Transverse colon (tissue), 4 donors: ENCODE measurements around the gene SEC16A. TPM values are rescaled to one million over a fixed set of nuclear protein-coding genes. Genes with fewer than 3 reads are reported as not detected.

Experiments
- DNase-seq: peaks from one replicate; pipeline ENCODE4 v3.0.0-alpha.2; 2019
- H3K27ac ChIP-seq, 4 donors: fragments of 200-600 bp; sonication (generic); 2 replicates each; pipeline ENCODE4 v1.5.1; 2016 to 2018; ENCODE audit warnings: inconsistent platforms in 4 of 4
- H3K27me3 ChIP-seq: fragments of 200-600 bp; sonication (generic); 2 replicates; pipeline ENCODE4 v1.5.1; 2017; ENCODE audit warnings: inconsistent platforms
- H3K36me3 ChIP-seq, 4 donors: fragments of 200-600 bp; sonication (generic); 2 replicates each; pipeline ENCODE4 v1.5.1; 2017 to 2019; ENCODE audit warnings: inconsistent platforms in 4 of 4
- H3K4me1 ChIP-seq, 4 donors: fragments of 200-600 bp; sonication (generic); 2 replicates each; pipeline ENCODE4 v1.5.1; 2017 to 2020; ENCODE audit warnings: inconsistent platforms in 4 of 4
- H3K4me3 ChIP-seq, 4 donors: fragments of 200-600 bp; sonication (generic); 1 replicate in 1 of 4; 2 replicates in 3 of 4; pipeline versions ENCODE4 v1.5.1 to v1.6.1; 2017 to 2019; ENCODE audit warnings: inconsistent platforms in 4 of 4
- H3K9me3 ChIP-seq, 2 donors: fragments of 200-600 bp; sonication (generic); 2 replicates each; pipeline ENCODE4 v1.5.1; 2017 to 2019; ENCODE audit warnings: inconsistent platforms in 2 of 2
- CTCF ChIP-seq, 5 experiments: fragments of 200-600 bp in 3 of 5; fragments of 450-650 bp in 2 of 5; sonication (generic) in 3 of 5; IDR thresholded peaks; 1 replicate in 2 of 5; 2 replicates in 3 of 5; pipeline ENCODE4 v1.5.1; 2016 to 2017; ENCODE audit warnings: antibody characterized with exemption in 5 of 5, inconsistent platforms in 3 of 5, mild to moderate bottlenecking in 2 of 5, moderate library complexity in 1 of 5
- EP300 ChIP-seq: sonication (generic); formaldehyde crosslinking; IDR thresholded peaks from one replicate; pipeline ENCODE4 v1.6.1; 2017; ENCODE audit warnings: antibody characterized with exemption, low read depth
- POLR2A ChIP-seq: fragments of 450-650 bp; IDR thresholded peaks from one replicate; pipeline ENCODE4 v1.6.1; 2016; ENCODE audit warnings: antibody characterized with exemption, mild to moderate bottlenecking, moderate library complexity
- POLR2AphosphoS5 ChIP-seq, 3 donors: sonication (generic); formaldehyde crosslinking; IDR thresholded peaks; one replicate each; pipeline ENCODE4 v1.6.1; 2016; ENCODE audit warnings: antibody characterized with exemption in 3 of 3
- WGBS, 2 donors: methylation state at CpG; one replicate each; pipeline ENCODE4 v1.1.5; 2018; ENCODE audit warnings: low coverage in 1 of 2; 5-methylcytosine and 5-hydroxymethylcytosine counted together
- in situ Hi-C, 4 donors: fragments of 200-750 bp; cut with MboI; loops; one replicate each; pipeline versions ENCODE4 v1.15.0 to v1.15.1; 2017; ENCODE audit warnings: low sequenced_read_pairs in 3 of 4, low pct_ligation_motif_present in 1 of 4, low pct_unique_long_range_greater_than_20kb in 1 of 4
- intact Hi-C: fragments of 100-400 bp; cut with DNase I; formaldehyde crosslinking; loops from one replicate; pipeline ENCODE4 v1.15.1; 2023; ENCODE audit warnings: low total_unique reads
- total RNA-seq, 4 donors: library from RNA; depleted of rRNA; stranded (reverse); fragments of >200 nt; gene quantifications; one replicate each; pipeline ENCODE4 v1.1.0, GENCODE V29; 2016

SEC16A gene
- total RNA-seq, 4 donors from 2014 or later, result 54.1 to 75.9 (median 65.8) TPM

- Histone ChIP-seq H3K9me3 (no peaks in the 10 kb centered on the region), H3K36me3 (peaks cover 0 to 21% (median 4%) of the 10 kb centered on the region in 4 donors), H3K27ac (no peak overlapping the region), H3K4me1 (peaks cover 10 to 34% (median 22%) of the 10 kb centered on the region in 4 donors), H3K4me3 (no peak overlapping the region), H3K27me3 (no peaks in the 10 kb centered on the region)
- 91 to 92% methylated on average over 2 to 18 of the region's 18 CpGs for WGBS, 2 donors
- intact Hi-C loops (loop anchor here (10.0 kb wide), 1 partner anchor 67 kb away; no protein-coding TSS in a partner anchor), in situ Hi-C loops (no loop called here)
- DNase-seq, result no peak
- no peak for TF ChIP-seq EP300
Measured at GRCh38 chr9:136401173-136401922, 81.5 kb downstream of the SEC16A start.

GRCh38 chr9:136400038-136400834, 82.6 kb downstream of the SEC16A start, which contains the start of gene SNAPC4:
TSS of gene SNAPC4 (minus strand) at chr9:136400170. CDS start at chr9:136398428, 1,742 bp downstream.
- 14% methylated on average over 23 of the region's 71 CpGs; no CpG with 5 or more reads in 1 of the 2 donors for WGBS, 2 donors
- peaks cover 10 to 39% (median 31%) of the 10 kb centered on the region in 4 donors for H3K4me1 ChIP-seq
- H3K27me3 ChIP-seq, result no peaks in the 10 kb centered on the region
- peak within 1 kb of the TSS; percentile 66 to 81 (median 76) for H3K27ac ChIP-seq
- TF ChIP-seq POLR2AphosphoS5 (IDR thresholded peaks at IDR 0.05) (peak in 1 of 3 donors; percentile 79), POLR2A (peak; percentile 35), CTCF (IDR thresholded peaks at IDR 0.05) (peak; percentile 74 to 98 (median 90)), EP300 (no peak)
- peaks cover 0 to 11% (median 3%) of the 10 kb centered on the region in 4 donors for H3K36me3 ChIP-seq
- no peaks in the 10 kb centered on the region for H3K9me3 ChIP-seq
- H3K4me3 ChIP-seq, result peak within 1 kb of the TSS; percentile 70 to 98 (median 94)
- in situ Hi-C loops, result no loop called here
- peak; percentile 89 for DNase-seq
- intact Hi-C loops, result loop anchor here (10.0 kb wide), 1 partner anchor 65 kb away; no protein-coding TSS in a partner anchor

- Histone ChIP-seq H3K27me3 (no peaks in the 10 kb centered on the region), H3K4me1 (peaks cover 10 to 39% (median 31%) of the 10 kb centered on the region in 4 donors), H3K9me3 (no peaks in the 10 kb centered on the region), H3K36me3 (peaks cover 0 to 11% (median 4%) of the 10 kb centered on the region in 4 donors), H3K27ac (peak overlapping the region; percentile 66 to 81 (median 76)), H3K4me3 (peak overlapping the region; percentile 70 to 98 (median 94))
- whole genome bisulfite sequencing, 2 donors, result 0 to 1% methylated on average over 2 to 36 of the region's 67 CpGs
- intact Hi-C loops, result loop anchor here (10.0 kb wide), 1 partner anchor 65 kb away; no protein-coding TSS in a partner anchor
- DNase-seq, result no peak
- TF ChIP-seq POLR2AphosphoS5 (IDR thresholded peaks at IDR 0.05) (no peak), CTCF (IDR thresholded peaks at IDR 0.05) (no peak), POLR2A (no peak), EP300 (no peak)
- in situ Hi-C loops, result no loop called here
Measured at GRCh38 chr9:136399176-136400037, 83.4 kb downstream of the SEC16A start.

- DNase-seq, result no peak
- TF ChIP-seq CTCF (IDR thresholded peaks at IDR 0.05) (no peak), POLR2AphosphoS5 (IDR thresholded peaks at IDR 0.05) (no peak), POLR2A (no peak), EP300 (no peak)
- Histone ChIP-seq H3K36me3 (peaks cover 0 to 13% (median 6%) of the 10 kb centered on the region in 4 donors), H3K9me3 (no peaks in the 10 kb centered on the region), H3K4me3 (no peak overlapping the region), H3K27me3 (no peaks in the 10 kb centered on the region), H3K27ac (no peak overlapping the region), H3K4me1 (peaks cover 10 to 39% (median 31%) of the 10 kb centered on the region in 4 donors)
- in situ Hi-C loops, result no loop called here
- 94% methylated on average over 3 to 11 of the region's 12 CpGs for WGBS, 2 donors
- intact Hi-C loops, result no loop called here
Measured at GRCh38 chr9:136398286-136398685, 84.6 kb downstream of the SEC16A start.
